Effector CD4-positive, alpha-beta T cell (primary cell): ENCODE data around the gene HIVEP2.

Experiments
- DNase-seq: peaks from one replicate; pipeline ENCODE4 v3.0.0-alpha.2; 2020

HIVEP2 gene

GRCh38 chr6:142887517-142887916 lies 57.5 kb downstream of the HIVEP2 start:
- no peak for DNase-seq

- no peak for DNase-seq
Observed at GRCh38 chr6:142886431-142887170, 58.4 kb downstream of the HIVEP2 start.

DNA sequence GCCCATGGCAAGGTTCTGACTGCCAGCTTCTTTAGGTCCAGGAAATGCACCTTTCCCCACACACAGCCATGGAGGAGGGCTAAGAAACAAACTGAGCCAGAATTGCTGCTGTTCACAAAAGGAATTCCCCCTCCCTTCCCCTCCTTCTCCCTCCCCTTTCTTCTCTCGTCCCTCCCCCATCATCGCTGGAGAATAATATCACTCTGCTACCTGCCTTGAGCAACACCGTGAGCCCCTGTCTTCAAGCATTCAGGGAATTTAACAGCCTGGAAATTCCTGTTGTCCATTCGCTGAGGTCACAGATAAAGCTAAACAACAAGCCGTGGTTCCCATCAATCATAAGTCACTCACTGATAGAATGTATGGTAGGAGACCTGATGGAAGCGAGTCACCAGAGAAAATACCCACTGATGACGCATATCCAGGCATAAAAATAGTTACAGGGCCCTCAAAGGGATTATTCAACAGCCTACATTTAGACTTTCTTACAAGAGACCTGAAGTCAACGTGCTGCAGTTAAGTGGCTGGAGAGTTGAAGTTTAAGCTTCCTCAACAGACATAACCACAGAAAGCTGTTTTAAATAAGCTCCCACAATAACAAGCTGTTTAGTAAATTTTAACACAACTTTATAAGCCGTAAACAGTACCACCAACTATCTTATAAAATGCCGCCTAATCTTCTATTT lies 59.7 kb downstream of the HIVEP2 start:
- peak; percentile 58 for DNase-seq

GRCh38 chr6:142884214-142885035 lies 60.6 kb downstream of the HIVEP2 start:
- no peak for DNase-seq

- DNase-seq = no peak
Observed at GRCh38 chr6:142883011-142883410, 62.0 kb downstream of the HIVEP2 start.

GRCh38 chr6:142881761-142882160 lies 63.2 kb downstream of the HIVEP2 start:
- DNase-seq = no peak

GRCh38 chr6:142881290-142881689 lies 63.7 kb downstream of the HIVEP2 start:
- no peak for DNase-seq

DNA sequence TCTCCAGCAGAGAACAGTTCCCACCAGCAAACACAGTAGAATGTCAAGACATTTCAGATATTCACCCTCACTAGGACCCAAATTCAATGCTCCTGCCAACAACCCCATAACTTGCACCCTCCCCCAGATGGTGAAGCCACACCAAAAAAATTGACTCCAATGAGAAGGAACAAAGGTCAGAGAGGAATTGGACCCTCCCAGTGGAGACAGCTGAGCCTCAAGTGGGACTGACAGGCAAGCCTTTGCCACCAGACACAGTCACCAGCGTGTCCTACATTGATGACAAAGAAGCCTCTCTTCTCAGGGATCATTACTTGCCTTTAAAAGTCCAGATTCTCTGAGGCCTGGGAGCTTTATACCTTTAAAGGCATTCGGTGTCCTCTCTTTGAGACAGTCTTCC lies 64.8 kb downstream of the HIVEP2 start:
- no peak for DNase-seq

DNA sequence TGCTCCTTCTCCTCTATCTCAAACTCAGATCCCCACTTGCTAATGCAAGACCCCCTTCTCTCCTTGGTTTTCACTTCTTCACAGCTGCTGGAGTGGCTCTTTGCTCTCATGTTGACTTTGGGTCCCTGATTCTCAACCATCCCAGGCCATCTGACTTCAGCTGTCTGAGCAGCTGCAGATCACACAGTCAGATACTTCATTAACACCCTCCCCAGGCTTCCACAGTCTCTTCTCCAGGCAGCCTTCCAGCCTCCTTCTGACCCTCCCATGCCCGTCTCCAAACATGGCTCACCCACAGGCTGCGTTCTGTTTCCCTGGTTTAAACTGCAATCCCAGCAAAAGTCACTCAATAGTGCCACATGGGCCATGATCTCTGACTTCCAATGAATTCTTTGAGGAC lies 65.4 kb downstream of the HIVEP2 start:
- no peak for DNase-seq

DNA sequence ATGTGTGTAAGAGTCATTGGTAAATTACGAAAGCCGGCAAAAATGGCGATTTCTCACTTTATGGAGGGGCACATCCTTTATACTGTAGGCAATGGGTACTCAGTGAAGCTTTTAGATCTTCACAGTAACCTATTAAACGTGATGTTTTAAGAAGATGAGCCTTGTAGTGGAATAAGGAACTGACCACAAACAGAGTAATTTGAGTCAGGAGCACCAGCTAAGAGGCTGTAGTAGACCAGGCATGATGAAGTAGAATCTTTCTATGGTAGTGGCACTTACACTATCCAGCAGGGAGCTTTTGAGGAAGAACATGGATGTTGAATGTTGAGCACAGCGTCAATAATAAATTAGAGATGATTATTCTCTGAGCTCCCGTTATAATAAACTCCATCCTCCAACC lies 65.9 kb downstream of the HIVEP2 start:
- no peak for DNase-seq

DNA sequence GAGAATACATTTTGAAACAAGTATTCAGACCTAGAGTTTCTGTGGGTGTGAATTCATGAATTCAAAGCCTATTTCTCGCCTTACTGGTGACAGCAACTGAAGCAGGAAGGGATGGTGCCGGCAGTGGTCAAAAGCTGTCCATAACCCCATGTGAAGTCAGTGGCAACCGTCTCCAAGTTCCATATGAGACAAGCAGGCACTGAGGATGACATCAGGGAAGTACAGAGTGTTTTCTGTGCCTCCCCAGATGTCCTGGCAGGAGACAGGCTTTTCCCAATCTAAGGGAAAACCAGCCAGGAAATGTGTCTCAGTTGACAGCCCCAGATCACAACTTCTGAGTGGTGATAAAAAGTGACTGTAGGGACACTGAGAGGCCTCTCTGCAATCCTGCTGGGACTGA lies 66.6 kb downstream of the HIVEP2 start:
- DNase-seq = no peak

- DNase-seq = no peak
Observed at GRCh38 chr6:142874676-142875075, 70.3 kb downstream of the HIVEP2 start.

GRCh38 chr6:142872376-142872775 lies 72.6 kb downstream of the HIVEP2 start:
- no peak for DNase-seq

DNA sequence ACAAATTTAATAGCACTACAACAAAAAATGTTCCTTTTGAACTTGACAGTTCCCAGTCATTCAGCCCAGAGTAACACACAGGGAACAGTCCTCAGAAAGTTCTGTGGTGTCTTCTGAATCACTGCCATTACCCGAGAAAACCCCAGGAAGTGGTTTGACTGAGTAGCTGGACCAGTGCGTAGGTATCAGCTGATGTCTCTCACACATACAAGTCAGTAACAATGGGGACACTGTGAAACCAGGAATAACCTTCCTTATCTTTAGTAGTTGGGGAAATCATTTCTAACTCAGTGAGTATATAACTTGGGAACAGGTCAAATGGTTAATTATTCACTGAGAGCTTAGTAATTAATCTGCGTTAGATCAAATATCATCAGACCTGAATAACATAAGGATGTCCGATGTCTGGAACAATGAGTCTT lies 73.1 kb downstream of the HIVEP2 start:
- peak; percentile 55 for DNase-seq

GRCh38 chr6:142870787-142871415 lies 74.1 kb downstream of the HIVEP2 start:
- no peak for DNase-seq

- DNase-seq = no peak
Observed at GRCh38 chr6:142868917-142869316, 76.1 kb downstream of the HIVEP2 start.

DNA sequence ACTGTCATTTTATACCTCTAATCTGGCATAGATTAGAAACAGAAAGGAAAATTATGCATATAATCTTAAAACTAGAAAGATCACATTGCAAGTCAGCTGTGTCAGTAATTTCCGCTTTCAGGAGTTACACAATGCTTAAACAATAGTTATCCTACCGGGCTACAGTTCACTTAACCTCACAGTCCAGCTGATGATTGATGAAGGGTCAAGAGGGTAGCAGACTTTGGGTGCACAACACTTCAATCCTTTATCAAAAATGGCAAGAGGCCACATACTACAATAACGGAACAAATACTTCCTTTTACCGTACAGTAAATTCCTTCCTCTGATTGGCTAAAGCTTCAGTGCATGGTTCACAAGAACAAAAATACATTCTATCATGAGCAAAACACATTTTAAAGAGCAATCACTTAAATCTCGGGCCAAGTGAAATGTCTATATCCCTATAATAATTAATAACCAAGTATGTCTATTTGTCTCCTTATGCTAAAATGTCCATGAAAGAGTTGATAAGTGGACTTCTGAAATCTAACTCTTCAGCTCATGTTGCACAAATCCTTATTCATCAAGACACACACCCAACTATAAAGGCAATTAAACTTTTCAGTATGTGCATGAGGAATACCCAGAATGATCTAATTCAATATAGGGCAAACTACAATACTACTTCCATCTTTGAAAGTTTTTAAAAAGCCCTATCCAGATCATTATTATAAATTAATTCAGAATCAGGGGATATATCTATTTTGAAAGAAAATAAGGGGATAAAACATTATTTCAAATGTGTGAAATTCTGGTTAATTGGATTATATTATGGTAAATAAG lies 76.8 kb downstream of the HIVEP2 start:
- DNase-seq = no peak

DNA sequence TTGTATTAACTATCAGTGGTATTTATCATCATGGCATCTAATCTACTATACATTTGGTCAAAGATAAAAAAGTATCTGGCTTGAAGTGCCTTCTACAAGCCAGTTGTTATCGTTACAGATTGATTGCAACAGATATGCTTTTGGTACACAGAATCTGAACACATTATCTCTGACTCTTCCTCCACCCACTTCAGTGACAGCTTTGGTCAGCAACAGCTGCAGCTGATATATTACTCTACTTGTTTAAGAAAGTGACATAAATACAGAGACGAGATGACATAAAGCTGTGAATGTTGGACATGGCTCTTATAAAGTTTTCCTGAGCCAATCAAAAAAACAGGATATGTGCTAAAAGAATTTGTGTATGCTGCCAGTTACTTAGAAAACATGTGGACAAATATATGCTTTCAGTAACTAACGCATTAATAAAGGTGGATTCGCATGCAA lies 77.6 kb downstream of the HIVEP2 start:
- no peak for DNase-seq

- no peak for DNase-seq
Observed at GRCh38 chr6:142863981-142864380, 81.0 kb downstream of the HIVEP2 start.

- no peak for DNase-seq
Observed at GRCh38 chr6:142861711-142862110, 83.3 kb downstream of the HIVEP2 start.

GRCh38 chr6:142860498-142860897 lies 84.5 kb downstream of the HIVEP2 start:
- no peak for DNase-seq
